Small intestine (tissue), 7 donors: ENCODE results near the gene DDX51. TPM values are rescaled to one million over a fixed set of nuclear protein-coding genes. Genes with fewer than 3 reads are reported as not detected.

Experiments
- DNase-seq, 2 donors: peaks; one replicate each; pipeline versions ENCODE4 v3.0.0 to v3.0.0-alpha.2; 2013
- FAIRE-seq: peaks from 2 replicates; lab custom pipeline; 2012; peaks lifted over from hg19 to GRCh38; lab: Jason Lieb, UNC
- H3K27ac ChIP-seq, 3 donors: one replicate each; pipeline ENCODE4 v1.5.1; 2013; ENCODE audit warnings: low read length in 2 of 3, mild to moderate bottlenecking in 2 of 3, control low read depth in 1 of 3, inconsistent platforms in 1 of 3, low read depth in 1 of 3, moderate library complexity in 1 of 3
- H3K27me3 ChIP-seq, 3 donors: one replicate each; pipeline ENCODE4 v1.6.1; 2013; ENCODE audit warnings: low read length in 3 of 3, inconsistent platforms in 1 of 3; ENCODE audit not compliant: control insufficient read depth in 3 of 3, insufficient read depth in 3 of 3
- H3K36me3 ChIP-seq, 3 donors: one replicate each; pipeline ENCODE4 v1.6.1; 2013; ENCODE audit warnings: low read length in 3 of 3, inconsistent platforms in 1 of 3, low read depth in 1 of 3, mild to moderate bottlenecking in 1 of 3, moderate library complexity in 1 of 3; ENCODE audit not compliant: control insufficient read depth in 3 of 3, insufficient read depth in 2 of 3
- H3K4me1 ChIP-seq, 3 donors: one replicate each; pipeline ENCODE4 v1.6.1; 2013; ENCODE audit warnings: low read length in 2 of 3, inconsistent platforms in 1 of 3, low read depth in 1 of 3, mild to moderate bottlenecking in 1 of 3, moderate library complexity in 1 of 3; ENCODE audit not compliant: control insufficient read depth in 3 of 3, insufficient read depth in 2 of 3
- H3K4me3 ChIP-seq, 3 donors: one replicate each; pipeline ENCODE4 v1.5.1; 2013; ENCODE audit warnings: low read length in 3 of 3, control low read depth in 1 of 3, inconsistent platforms in 1 of 3, low read depth in 1 of 3, mild to moderate bottlenecking in 1 of 3, moderate library complexity in 1 of 3
- H3K9me3 ChIP-seq, 2 donors: one replicate each; pipeline ENCODE4 v1.6.1; 2013; ENCODE audit warnings: low read depth in 1 of 2, low read length in 1 of 2; ENCODE audit not compliant: control insufficient read depth in 2 of 2, insufficient read depth in 1 of 2
- WGBS, 3 donors: extraction: QIAGEN DNeasy Blood & Tissue Kit; methylation state at CpG; one replicate each; pipeline ENCODE4 v1.1.7; 2013; 5-methylcytosine and 5-hydroxymethylcytosine counted together
- polyA plus RNA-seq, 4 donors: library from polyadenylated mRNA; stranded (reverse) in 3 of 4; unstranded in 1 of 4; fragments of 200-250 nt in 3 of 4; fragments of 120-200 nt in 1 of 4; gene quantifications; one replicate each; pipeline versions ENCODE4 v1.2.1 to v1.2.3, GENCODE V29; 2013
- donor health status: healthy with polysubstance abuse.
- donor health status: control.
- donor health status: control.
- donor health status: Bipolar disorder and iron deficiency.
- donor health status: healthy.

DDX51 gene
- polyA plus RNA-seq, 4 donors, result 5.1 to 17.3 (median 11.3) TPM

DNA sequence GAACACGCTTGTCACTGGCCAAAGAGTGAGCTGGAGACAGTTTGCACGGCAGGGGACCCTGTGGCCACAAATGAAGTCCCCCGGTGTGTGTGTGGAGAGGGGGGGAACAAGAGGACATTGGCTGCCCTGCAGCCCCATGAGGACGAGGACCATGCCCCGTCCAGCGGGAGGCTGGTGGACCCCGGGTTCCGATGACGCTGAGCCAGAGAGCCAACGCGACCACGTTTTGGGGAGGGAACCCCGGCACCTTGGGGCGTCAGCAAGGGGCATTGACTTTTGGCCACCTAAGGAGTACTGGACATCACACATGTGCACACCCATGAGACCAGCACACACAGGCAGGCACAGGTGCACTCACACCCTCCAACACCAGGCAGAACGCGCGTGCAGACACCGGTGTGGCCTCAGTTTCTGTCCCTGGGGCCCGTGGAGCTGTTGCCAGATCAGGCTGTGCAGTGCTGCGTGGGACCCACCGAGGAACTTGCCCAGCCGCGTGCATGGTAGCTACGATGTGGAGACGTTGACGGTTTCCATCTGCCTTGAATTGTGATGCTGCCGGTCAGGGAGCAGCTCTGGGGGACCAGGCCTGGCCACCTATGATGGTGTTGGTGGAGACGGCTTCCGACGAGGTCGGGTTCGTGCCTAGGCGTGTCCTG is 26.6 kb upstream of the DDX51 start:
- H3K4me1 ChIP-seq, result no peaks in the 10 kb centered on the region
- FAIRE-seq (no peak), DNase-seq (no peak)
- no peak overlapping the region for H3K27ac ChIP-seq
- peaks cover 0 to 2% (median 0%) of the 10 kb centered on the region in 3 donors for H3K27me3 ChIP-seq
- no peak overlapping the region for H3K4me3 ChIP-seq
- H3K9me3 ChIP-seq, result no peaks in the 10 kb centered on the region
- WGBS, 3 donors, result 81 to 88% (median 83%) methylated on average over 33 of the region's 33 CpGs
- H3K36me3 ChIP-seq, result no peaks in the 10 kb centered on the region

DNA sequence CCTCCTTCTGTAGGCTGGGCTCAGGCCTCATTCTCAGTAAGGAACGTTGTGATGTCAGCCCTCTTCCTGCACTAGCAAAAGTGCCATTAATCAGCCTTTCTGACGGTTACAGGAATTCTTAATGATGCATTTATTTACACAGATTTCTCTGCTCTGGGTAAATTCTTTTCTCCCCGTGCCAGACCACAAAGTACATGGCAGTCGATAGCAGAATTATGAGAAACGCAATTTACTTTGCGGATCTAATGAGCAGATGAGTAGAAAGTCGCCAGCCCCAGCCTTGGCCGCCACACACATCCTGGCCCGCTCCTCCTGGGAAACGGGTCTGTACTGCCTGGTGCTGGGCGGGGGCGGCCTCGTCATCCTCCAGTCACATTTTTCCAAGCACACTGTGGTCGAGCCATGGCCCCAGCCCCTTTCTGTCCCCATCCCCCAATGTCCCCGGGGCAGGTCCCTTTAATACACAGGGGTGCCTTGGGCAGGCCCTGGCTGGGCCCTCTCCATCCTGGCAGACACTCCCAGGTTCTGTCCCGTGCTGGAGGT is 26.0 kb upstream of the DDX51 start:
- DNase-seq (no peak), FAIRE-seq (no peak)
- 39 to 47% (median 44%) methylated on average over 16 of the region's 16 CpGs for WGBS, 3 donors
- Histone ChIP-seq H3K27me3 (peaks cover 0 to 2% (median 0%) of the 10 kb centered on the region in 3 donors), H3K9me3 (no peaks in the 10 kb centered on the region), H3K4me3 (no peak overlapping the region), H3K4me1 (no peaks in the 10 kb centered on the region), H3K36me3 (no peaks in the 10 kb centered on the region), H3K27ac (no peak overlapping the region)

DNA sequence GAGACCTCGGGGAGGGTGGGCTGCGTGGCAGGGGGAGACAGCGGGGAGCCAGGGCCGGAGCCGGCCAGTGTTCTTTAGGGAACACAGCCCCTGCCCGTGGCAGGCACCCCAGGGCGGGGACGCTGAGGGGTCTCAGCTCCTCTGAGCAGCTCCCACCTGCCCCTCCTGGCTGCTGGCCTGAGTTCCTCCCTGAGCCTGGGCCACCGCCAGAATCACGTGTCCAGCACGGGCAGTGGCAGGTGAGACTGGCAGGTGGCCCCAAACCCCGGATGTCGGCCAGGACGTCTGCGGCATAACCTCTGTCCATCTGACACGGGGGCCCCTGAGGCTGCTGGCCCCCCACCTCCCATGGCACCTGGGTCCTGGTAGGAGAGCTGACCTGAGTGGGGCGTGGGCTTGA is 25.3 kb upstream of the DDX51 start:
- Histone ChIP-seq H3K4me1 (no peaks in the 10 kb centered on the region), H3K27ac (no peak overlapping the region), H3K36me3 (no peaks in the 10 kb centered on the region), H3K4me3 (no peak overlapping the region), H3K9me3 (no peaks in the 10 kb centered on the region), H3K27me3 (peaks cover 0 to 2% (median 0%) of the 10 kb centered on the region in 3 donors)
- WGBS, 3 donors, result 23 to 74% (median 66%) methylated on average over 9 to 17 of the region's 17 CpGs
- no peak for FAIRE-seq
- DNase-seq, result no peak

DNA sequence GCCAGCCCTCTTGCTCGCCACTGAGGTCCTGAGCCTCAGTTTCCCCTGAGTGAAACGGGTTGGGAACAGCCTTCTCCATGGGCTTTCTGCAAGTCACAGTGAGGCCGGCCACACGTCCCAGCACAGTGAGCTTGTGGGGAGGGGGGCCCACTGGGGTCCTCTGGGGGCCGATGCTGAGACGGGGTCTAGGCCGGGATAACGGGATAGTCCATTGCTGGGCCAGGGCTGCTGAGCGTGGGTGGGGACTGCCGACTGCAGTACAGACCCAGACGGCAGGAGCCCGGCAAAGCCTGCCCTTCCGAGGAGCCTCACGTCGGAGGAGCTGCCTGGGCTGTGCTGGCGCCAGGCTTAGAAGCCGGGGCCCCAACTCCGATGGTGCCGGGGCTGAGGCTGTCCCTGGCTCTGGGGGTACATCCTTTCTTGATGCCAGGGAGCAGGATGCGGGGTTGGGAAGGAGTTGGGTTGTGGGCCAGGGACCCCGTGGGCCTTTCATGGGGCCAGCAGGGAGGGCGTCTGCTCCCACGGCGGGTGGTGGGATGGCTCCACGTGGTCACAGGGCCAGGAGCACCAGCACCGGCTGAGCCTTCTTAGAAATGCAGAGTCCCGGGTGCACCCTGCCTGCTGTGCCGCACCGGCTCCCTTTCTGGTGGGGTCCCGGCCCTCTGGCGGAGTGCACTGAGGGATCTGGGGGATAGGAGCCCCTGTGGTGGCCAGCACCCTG is 24.4 kb upstream of the DDX51 start:
- 86 to 90% (median 86%) methylated on average over 23 to 31 of the region's 31 CpGs for WGBS, 3 donors
- Histone ChIP-seq H3K27ac (no peak overlapping the region), H3K36me3 (no peaks in the 10 kb centered on the region), H3K27me3 (peaks cover 0 to 2% (median 0%) of the 10 kb centered on the region in 3 donors), H3K9me3 (no peaks in the 10 kb centered on the region), H3K4me3 (no peak overlapping the region), H3K4me1 (no peaks in the 10 kb centered on the region)
- no peak for FAIRE-seq
- DNase-seq, result no peak

DNA sequence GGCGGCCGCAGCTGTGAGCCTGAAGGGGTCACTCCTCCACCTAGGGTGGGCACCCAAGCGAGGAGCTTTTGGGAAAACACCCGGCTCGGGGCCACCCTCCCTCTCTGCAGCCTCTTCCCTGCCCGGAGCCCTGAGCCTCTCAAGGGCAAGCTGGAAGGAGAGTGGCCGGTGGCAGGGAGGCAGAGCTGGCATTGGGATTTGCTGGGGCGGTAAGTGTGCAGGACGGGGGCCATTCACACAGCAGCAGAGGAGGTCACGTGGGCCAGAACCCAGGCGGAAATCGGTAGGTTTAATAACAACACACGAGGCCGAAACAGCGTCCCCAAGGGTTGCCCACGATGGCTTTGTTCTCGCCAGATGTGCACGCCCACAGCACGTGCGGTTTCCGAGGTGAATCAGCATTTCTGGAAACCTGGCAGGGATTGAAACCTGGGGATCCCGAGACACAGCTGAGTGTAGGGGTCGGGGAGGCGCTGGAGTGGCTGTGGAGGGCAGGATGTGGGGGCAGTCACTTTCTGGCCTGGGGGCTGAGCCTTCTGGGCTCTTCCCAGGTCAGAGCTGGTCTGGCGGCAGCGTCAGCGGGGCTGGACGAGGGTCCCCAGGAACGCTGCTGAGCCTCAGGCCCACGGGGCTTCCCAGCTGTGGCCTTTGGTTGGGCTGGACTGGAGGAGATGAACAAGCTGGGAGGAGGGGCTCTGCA is 23.6 kb upstream of the DDX51 start:
- peaks cover 0 to 4% (median 0%) of the 10 kb centered on the region in 3 donors for H3K4me1 ChIP-seq
- no peaks in the 10 kb centered on the region for H3K9me3 ChIP-seq
- no peaks in the 10 kb centered on the region for H3K36me3 ChIP-seq
- no peak overlapping the region for H3K27ac ChIP-seq
- peaks cover 0 to 2% (median 0%) of the 10 kb centered on the region in 3 donors for H3K27me3 ChIP-seq
- FAIRE-seq (no peak), DNase-seq (no peak)
- H3K4me3 ChIP-seq, result no peak overlapping the region
- WGBS, 3 donors, result 70 to 76% (median 75%) methylated on average over 30 of the region's 30 CpGs

DNA sequence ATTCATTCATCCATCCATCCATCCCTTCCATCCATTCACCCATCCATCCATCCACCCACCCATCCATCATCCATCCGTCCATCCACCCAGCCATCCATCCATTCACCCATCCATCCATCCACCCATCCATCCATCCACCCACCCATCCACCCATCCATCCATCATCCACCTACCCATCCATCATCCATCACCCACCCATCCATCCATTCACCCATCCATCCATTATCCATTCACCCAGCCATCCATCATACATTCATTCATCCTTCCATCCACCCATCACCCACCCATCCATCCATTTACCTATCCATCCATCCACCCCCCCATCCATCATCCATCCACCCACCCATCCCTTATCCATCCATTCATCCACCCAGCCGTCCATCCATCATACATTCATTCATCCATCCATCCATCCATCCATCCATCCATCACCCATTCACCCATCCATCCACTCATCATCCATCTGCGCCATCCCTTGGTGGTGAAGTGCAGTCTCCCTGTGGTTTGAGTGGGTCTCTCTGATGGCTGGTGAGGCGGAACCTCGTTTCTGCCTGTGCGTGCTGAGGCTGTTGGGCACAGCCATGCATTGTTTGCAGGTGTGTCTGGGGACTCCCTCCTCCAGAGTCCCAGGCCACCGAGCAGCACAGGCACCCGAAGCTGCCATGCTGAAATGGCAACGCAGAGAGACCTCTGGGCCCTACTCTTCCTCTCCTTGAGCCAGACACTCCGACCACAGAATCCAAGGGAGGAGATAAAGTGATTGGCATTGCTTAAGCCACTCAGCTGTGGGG is 22.9 kb upstream of the DDX51 start:
- WGBS, 3 donors, result 91 to 93% (median 92%) methylated on average over 10 of the region's 10 CpGs
- FAIRE-seq (no peak), DNase-seq (no peak)
- Histone ChIP-seq H3K4me1 (peaks cover 0 to 4% (median 0%) of the 10 kb centered on the region in 3 donors), H3K27me3 (peaks cover 0 to 4% (median 0%) of the 10 kb centered on the region in 3 donors), H3K36me3 (no peaks in the 10 kb centered on the region), H3K4me3 (no peak overlapping the region), H3K9me3 (no peaks in the 10 kb centered on the region), H3K27ac (no peak overlapping the region)

DNA sequence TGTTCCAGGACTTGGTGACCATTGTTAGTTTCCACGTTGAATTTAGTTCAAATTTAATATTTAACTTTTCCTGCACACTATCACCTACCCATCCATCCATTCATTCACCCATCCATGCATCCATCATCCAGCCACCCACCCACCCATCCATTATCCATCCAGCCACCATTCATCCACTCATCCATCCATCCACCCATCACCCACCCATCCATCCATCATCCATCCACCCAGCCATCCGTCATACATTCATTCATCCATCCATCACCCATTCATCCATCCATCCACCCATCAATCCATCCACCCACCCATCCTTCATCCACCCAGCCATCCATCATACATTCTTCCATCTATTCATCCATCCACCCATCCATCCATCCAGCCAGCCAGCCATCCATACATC is 22.0 kb upstream of the DDX51 start:
- Histone ChIP-seq H3K4me1 (peaks cover 0 to 4% (median 0%) of the 10 kb centered on the region in 3 donors), H3K4me3 (no peak overlapping the region), H3K9me3 (no peaks in the 10 kb centered on the region), H3K27ac (no peak overlapping the region), H3K36me3 (no peaks in the 10 kb centered on the region), H3K27me3 (peaks cover 0 to 4% (median 0%) of the 10 kb centered on the region in 3 donors)
- WGBS, 3 donors, result 83 to 98% (median 97%) methylated on average over 2 of the region's 2 CpGs
- FAIRE-seq (no peak), DNase-seq (no peak)
